ENCODE measurements around the gene ZNF346.

The ZNF346 gene

GRCh38 chr5:177117441-177118045 lies 95.0 kb downstream of the ZNF346 start:
- H3K27me3 ChIP-seq (ENCODE audit: control insufficient read depth, insufficient read depth, low read length), result no peaks in the 10 kb centered on the region
- H3K4me1 ChIP-seq (ENCODE audit: control insufficient read depth, insufficient read depth, low read length), result no peaks in the 10 kb centered on the region
- H3K4me3 ChIP-seq (ENCODE audit: low read length), result no peak overlapping the region
- H3K36me3 ChIP-seq (ENCODE audit: control insufficient read depth, insufficient read depth, low read length), result no peaks in the 10 kb centered on the region
- H3K9me3 ChIP-seq (ENCODE audit: control insufficient read depth, low read length), result no peaks in the 10 kb centered on the region
- no peak overlapping the region for H3K9ac ChIP-seq (ENCODE audit: low read length)

GRCh38 chr5:177122566-177122965 lies 100.1 kb downstream of the ZNF346 start:
- Histone ChIP-seq H3K36me3 (ENCODE audit: control insufficient read depth, insufficient read depth, low read length) (no peaks in the 10 kb centered on the region), H3K4me1 (ENCODE audit: control insufficient read depth, insufficient read depth, low read length) (no peaks in the 10 kb centered on the region), H3K4me3 (ENCODE audit: low read length) (no peak overlapping the region), H3K9me3 (ENCODE audit: control insufficient read depth, low read length) (no peaks in the 10 kb centered on the region), H3K9ac (ENCODE audit: low read length) (no peak overlapping the region), H3K27me3 (ENCODE audit: control insufficient read depth, insufficient read depth, low read length) (no peaks in the 10 kb centered on the region)

DNA sequence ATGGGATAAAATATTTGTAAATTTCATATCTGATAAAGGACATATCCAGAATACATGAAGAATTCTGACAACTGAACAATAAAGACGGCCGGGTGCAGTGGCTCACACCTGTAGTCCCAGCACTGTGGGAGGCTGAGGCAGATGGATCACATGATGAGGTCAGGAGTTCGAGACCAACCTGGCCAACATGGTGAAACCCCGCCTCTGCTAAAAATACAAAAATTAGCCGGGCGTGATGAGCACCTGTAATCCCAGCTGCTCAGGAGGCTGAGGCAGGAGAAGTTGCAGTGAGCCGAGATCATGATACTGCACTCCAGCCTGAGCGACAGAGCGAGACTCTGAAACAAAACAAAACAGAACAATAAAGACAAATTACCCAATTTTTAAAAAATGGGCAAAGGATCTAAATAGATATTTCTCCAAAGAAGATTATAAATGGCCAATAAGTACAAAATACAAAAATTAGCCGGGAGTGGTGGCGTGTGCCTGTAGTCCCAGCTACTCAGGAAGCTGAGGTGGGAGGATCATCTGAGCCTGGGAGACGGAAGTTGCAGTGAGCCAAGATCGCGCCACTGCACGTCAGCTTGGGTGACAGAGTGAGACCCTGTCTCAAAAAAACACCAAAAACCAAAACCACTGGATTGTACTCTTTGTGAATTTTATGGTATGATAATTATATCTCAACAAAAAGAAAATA lies 101.4 kb downstream of the ZNF346 start:
- H3K36me3 ChIP-seq (ENCODE audit: control insufficient read depth, insufficient read depth, low read length), result no peaks in the 10 kb centered on the region
- H3K9ac ChIP-seq (ENCODE audit: low read length), result no peak overlapping the region
- no peaks in the 10 kb centered on the region for H3K9me3 ChIP-seq (ENCODE audit: control insufficient read depth, low read length)
- no peaks in the 10 kb centered on the region for H3K4me1 ChIP-seq (ENCODE audit: control insufficient read depth, insufficient read depth, low read length)
- no peak overlapping the region for H3K4me3 ChIP-seq (ENCODE audit: low read length)
- H3K27me3 ChIP-seq (ENCODE audit: control insufficient read depth, insufficient read depth, low read length), result no peaks in the 10 kb centered on the region

- no peaks in the 10 kb centered on the region for H3K27me3 ChIP-seq (ENCODE audit: control insufficient read depth, insufficient read depth, low read length)
- no peak overlapping the region for H3K4me3 ChIP-seq (ENCODE audit: low read length)
- H3K4me1 ChIP-seq (ENCODE audit: control insufficient read depth, insufficient read depth, low read length), result no peaks in the 10 kb centered on the region
These were observed 102.0 kb downstream of the ZNF346 start for GRCh38 chr5:177124486-177124991.

DNA sequence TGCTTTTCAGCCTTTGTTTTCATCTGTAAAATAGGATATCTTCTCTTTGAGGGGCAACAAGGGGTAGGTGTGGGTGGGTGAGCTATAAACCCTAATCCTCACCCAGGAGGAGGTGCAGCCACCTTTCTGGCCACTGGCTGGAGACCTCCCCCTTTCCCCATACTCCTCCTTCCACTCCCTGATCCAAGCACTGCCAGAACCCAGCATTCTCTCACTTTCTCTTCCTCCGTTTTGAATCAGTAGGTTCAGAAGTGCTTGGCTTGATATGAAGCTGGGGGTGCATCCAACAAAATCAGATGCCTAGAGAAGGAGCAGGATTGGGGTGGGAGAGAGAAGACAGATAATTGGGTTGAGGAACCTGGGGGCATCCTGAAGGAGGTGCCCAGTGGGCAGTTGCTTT lies 104.3 kb downstream of the ZNF346 start:
- Histone ChIP-seq H3K27me3 (ENCODE audit: control insufficient read depth, insufficient read depth, low read length) (no peaks in the 10 kb centered on the region), H3K4me1 (ENCODE audit: control insufficient read depth, insufficient read depth, low read length) (no peaks in the 10 kb centered on the region)

More at GRCh38 chr5:177124486-177124991, 102.0 kb downstream of the ZNF346 start:
- Histone ChIP-seq H3K9me3 (ENCODE audit: control insufficient read depth, low read length) (no peaks in the 10 kb centered on the region), H3K36me3 (ENCODE audit: control insufficient read depth, insufficient read depth, low read length) (no peaks in the 10 kb centered on the region), H3K9ac (ENCODE audit: low read length) (no peak overlapping the region)

DNA sequence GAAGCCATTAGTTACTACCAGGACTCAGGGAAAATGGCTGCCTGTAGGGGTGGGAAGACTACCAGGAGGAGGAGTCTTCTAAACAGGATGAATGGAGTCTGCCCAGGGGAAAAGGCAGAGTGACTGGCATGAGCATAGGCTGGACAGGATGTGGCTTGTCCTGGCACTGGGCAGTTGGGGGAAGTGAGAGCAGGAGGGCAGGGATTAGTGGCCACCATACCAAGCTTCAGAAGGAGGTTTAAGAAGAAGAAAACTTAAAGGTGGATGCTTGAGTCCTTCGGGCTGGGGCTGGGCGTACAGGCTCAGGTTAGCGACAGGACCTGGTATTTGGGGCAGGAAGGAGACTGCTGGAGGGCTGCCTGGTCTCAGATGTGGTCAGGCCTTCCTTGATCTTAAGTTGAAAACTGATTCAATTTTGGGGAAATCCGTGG lies 106.1 kb downstream of the ZNF346 start:
- H3K4me3 ChIP-seq (ENCODE audit: low read length), result no peak overlapping the region
- H3K27me3 ChIP-seq (ENCODE audit: control insufficient read depth, insufficient read depth, low read length), result no peaks in the 10 kb centered on the region
- H3K9ac ChIP-seq (ENCODE audit: low read length), result no peak overlapping the region
- H3K4me1 ChIP-seq (ENCODE audit: control insufficient read depth, insufficient read depth, low read length), result peaks cover 4% of the 10 kb centered on the region
- no peaks in the 10 kb centered on the region for H3K36me3 ChIP-seq (ENCODE audit: control insufficient read depth, insufficient read depth, low read length)
- H3K9me3 ChIP-seq (ENCODE audit: control insufficient read depth, low read length), result no peaks in the 10 kb centered on the region

More for the DNA sequence above, 104.3 kb downstream of the ZNF346 start:
- Histone ChIP-seq H3K9me3 (ENCODE audit: control insufficient read depth, low read length) (no peaks in the 10 kb centered on the region), H3K36me3 (ENCODE audit: control insufficient read depth, insufficient read depth, low read length) (no peaks in the 10 kb centered on the region), H3K9ac (ENCODE audit: low read length) (no peak overlapping the region), H3K4me3 (ENCODE audit: low read length) (no peak overlapping the region)

DNA sequence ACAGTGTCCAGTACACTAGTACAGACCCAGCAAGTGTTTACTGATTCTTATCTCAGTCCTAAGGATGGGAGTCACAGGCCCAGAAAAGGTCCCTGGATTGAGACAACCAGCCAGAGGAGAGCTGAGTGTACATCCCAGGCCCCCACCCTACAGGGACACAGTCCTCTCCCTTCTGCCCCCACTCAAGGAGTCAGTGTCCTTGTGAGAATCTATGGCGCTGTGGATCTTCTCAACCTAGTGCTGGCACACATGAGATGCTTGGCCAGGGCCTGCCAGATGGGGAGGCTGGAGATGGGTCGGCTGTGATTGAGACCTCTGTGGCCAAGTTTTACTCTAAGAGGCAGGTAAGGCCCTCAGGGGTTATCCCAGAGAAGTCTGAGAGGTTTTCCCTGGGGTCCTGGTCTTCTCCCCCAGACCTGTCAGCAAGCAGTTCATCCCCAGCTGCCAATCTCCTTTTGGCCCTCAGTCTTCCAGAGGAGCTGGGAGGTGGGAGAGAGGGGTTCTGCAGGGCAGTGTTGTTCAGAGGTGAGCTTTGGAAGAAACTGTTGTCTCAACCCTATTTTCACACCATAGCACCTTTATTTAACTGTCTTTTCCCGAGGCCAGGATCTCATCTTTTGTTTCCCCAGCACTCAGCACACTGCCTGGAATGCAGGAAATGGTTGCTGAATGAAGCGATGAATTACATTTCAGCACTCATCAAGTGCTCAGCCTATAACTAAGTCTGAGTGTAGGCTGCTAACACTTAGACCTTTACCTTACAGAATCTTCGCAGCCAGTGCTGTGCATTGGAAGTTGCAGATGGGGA lies 107.9 kb downstream of the ZNF346 start:
- Histone ChIP-seq H3K9ac (ENCODE audit: low read length) (no peak overlapping the region), H3K4me3 (ENCODE audit: low read length) (no peak overlapping the region), H3K9me3 (ENCODE audit: control insufficient read depth, low read length) (no peaks in the 10 kb centered on the region), H3K36me3 (ENCODE audit: control insufficient read depth, insufficient read depth, low read length) (no peaks in the 10 kb centered on the region), H3K4me1 (ENCODE audit: control insufficient read depth, insufficient read depth, low read length) (peaks cover 15% of the 10 kb centered on the region), H3K27me3 (ENCODE audit: control insufficient read depth, insufficient read depth, low read length) (no peaks in the 10 kb centered on the region)

Measured in mucosa of stomach (tissue), 1 donor.